Testis (tissue), 3 donors: ENCODE results near the gene CHST5. TPM values are rescaled to one million over a fixed set of nuclear protein-coding genes. Genes with fewer than 3 reads are reported as not detected.
A peak's percentile ranks its signal among the peaks of the same experiment; 100 is the strongest.
"Not testable (repeated sequence)": the region's sequence is repeated elsewhere in the genome, so short reads cannot be mapped to it uniquely, and the experiment has no call there.

Source experiments
- DNase-seq: peaks from one replicate; pipeline ENCODE4 v3.0.0-alpha.2; 2019
- H3K27ac ChIP-seq, 2 donors: fragments of 200-600 bp; sonication (generic); one replicate each; pipeline ENCODE4 v1.5.1; 2019
- H3K27me3 ChIP-seq: fragments of 200-600 bp; sonication (generic); one replicate; pipeline ENCODE4 v1.5.1; 2019
- H3K36me3 ChIP-seq: fragments of 200-600 bp; sonication (generic); one replicate; pipeline ENCODE4 v1.5.1; 2017; ENCODE audit warnings: low read depth; ENCODE audit errors: missing control alignments
- H3K4me1 ChIP-seq: fragments of 200-600 bp; sonication (generic); one replicate; pipeline ENCODE4 v1.5.1; 2019
- H3K4me3 ChIP-seq, 2 donors: fragments of 200-600 bp; sonication (generic); one replicate each; pipeline ENCODE4 v1.5.1; 2017 to 2019
- H3K9me3 ChIP-seq: fragments of 200-600 bp; sonication (generic); one replicate; pipeline ENCODE4 v1.5.1; 2017
- CTCF ChIP-seq, 3 experiments: fragments of 450-650 bp in 2 of 3; fragments of 200-600 bp in 1 of 3; sonication (generic) in 1 of 3; IDR thresholded peaks; one replicate each; pipeline ENCODE4 v1.5.1; 2016 to 2019; ENCODE audit warnings: antibody characterized with exemption in 3 of 3, mild to moderate bottlenecking in 2 of 3, moderate library complexity in 1 of 3
- POLR2A ChIP-seq: fragments of 450-650 bp; IDR thresholded peaks from one replicate; pipeline ENCODE4 v1.6.1; 2017; ENCODE audit warnings: antibody characterized with exemption, mild to moderate bottlenecking, moderate library complexity
- WGBS, 2 donors: methylation state at CpG; one replicate each; pipeline ENCODE4 v1.1.5; 2018; 5-methylcytosine and 5-hydroxymethylcytosine counted together
- intact Hi-C: fragments of 100-400 bp; cut with DNase I; formaldehyde crosslinking; loops from one replicate; pipeline ENCODE4 v1.15.1; 2023; ENCODE audit warnings: low total_unique reads
- polyA plus RNA-seq: library from polyadenylated mRNA; stranded (reverse); fragments of 350-450 nt; fragmentation: Illumina TruSeq; extraction: RNeasy Lipid Tissue Mini Kit (QIAGEN cat#74804); gene quantifications from one replicate; pipeline ENCODE4 v1.2.3, GENCODE V29; 2014; ENCODE audit warnings: low read depth, low replicate concordance; ENCODE audit not compliant: insufficient read depth
- total RNA-seq, 2 donors: library from RNA; depleted of rRNA; stranded (reverse); fragments of >200 nt; gene quantifications; one replicate each; pipeline ENCODE4 v1.2.3, GENCODE V29; 2016

Gene CHST5
- total and polyA plus RNA-seq, 3 donors from 2014 or later = 0.26 to 0.74 (median 0.55) TPM

GRCh38 chr16:75527825-75528299 lies 8.0 kb downstream of the CHST5 start:
- DNase-seq = no peak
- 94 to 95% methylated on average over 5 of the region's 5 CpGs for WGBS, 2 donors
- H3K27ac ChIP-seq = no peak overlapping the region
- intact Hi-C loops = no loop called here
- H3K4me1 ChIP-seq = no peaks in the 10 kb centered on the region
- no peaks in the 10 kb centered on the region for H3K36me3 ChIP-seq
- no peak overlapping the region for H3K4me3 ChIP-seq
- no peaks in the 10 kb centered on the region for H3K9me3 ChIP-seq
- H3K27me3 ChIP-seq = no peaks in the 10 kb centered on the region
- TF ChIP-seq CTCF (IDR thresholded peaks at IDR 0.05) (no peak), POLR2A (no peak)

GRCh38 chr16:75526032-75526790 lies 9.7 kb downstream of the CHST5 start:
- Histone ChIP-seq H3K9me3 (no peaks in the 10 kb centered on the region), H3K4me1 (no peaks in the 10 kb centered on the region), H3K36me3 (no peaks in the 10 kb centered on the region), H3K27ac (no peak overlapping the region), H3K4me3 (no peak overlapping the region), H3K27me3 (no peaks in the 10 kb centered on the region)
- DNase-seq = no peak
- WGBS, 2 donors = 84 to 87% methylated on average over 4 to 5 of the region's 5 CpGs
- intact Hi-C loops = no loop called here
- no peak for TF ChIP-seq POLR2A

- DNase-seq = no peak
- intact Hi-C loops = no loop called here
- 82 to 91% methylated on average over 6 of the region's 6 CpGs for WGBS, 2 donors
- Histone ChIP-seq H3K4me1 (peaks cover 4% of the 10 kb centered on the region), H3K27me3 (no peaks in the 10 kb centered on the region), H3K9me3 (no peaks in the 10 kb centered on the region), H3K4me3 (no peak overlapping the region), H3K36me3 (no peaks in the 10 kb centered on the region), H3K27ac (no peak overlapping the region)
- TF ChIP-seq POLR2A (no peak), CTCF (IDR thresholded peaks at IDR 0.05) (no peak)
These were observed 16.7 kb downstream of the CHST5 start for GRCh38 chr16:75519175-75519574.

GRCh38 chr16:75516189-75516966 lies 19.5 kb downstream of the CHST5 start:
- H3K9me3 ChIP-seq, H3K4me1 ChIP-seq, H3K36me3 ChIP-seq, intact Hi-C loops, H3K27me3 ChIP-seq: not testable (repeated sequence)
- Histone ChIP-seq H3K4me3 (peak overlapping the region; percentile 97 to 98), H3K27ac (peak overlapping the region; percentile 97 to 98)
- peak; percentile 34 for DNase-seq
- 5 to 16% methylated on average over 11 to 32 of the region's 42 CpGs for WGBS, 2 donors

- H3K27me3 ChIP-seq = no peaks in the 10 kb centered on the region
- H3K36me3 ChIP-seq = no peaks in the 10 kb centered on the region
- peaks cover 4% of the 10 kb centered on the region for H3K4me1 ChIP-seq
- H3K9me3 ChIP-seq = no peaks in the 10 kb centered on the region
- no peak overlapping the region for H3K4me3 ChIP-seq
- intact Hi-C loops = no loop called here
- no peak overlapping the region for H3K27ac ChIP-seq
- WGBS, 2 donors = 88 to 93% methylated on average over 11 of the region's 11 CpGs
- TF ChIP-seq CTCF (IDR thresholded peaks at IDR 0.05) = no peak
- TF ChIP-seq POLR2A = no peak
- no peak for DNase-seq
These were observed 21.6 kb downstream of the CHST5 start for GRCh38 chr16:75514296-75514695.
